Calu3 (cell line): ENCODE measurements around the gene TMEM52. TPM values are rescaled to one million over a fixed set of nuclear protein-coding genes. Genes with fewer than 3 reads are reported as not detected.

Experiments used
- BruUV-seq: library from RNA; stranded (reverse); fragments of 400-500 nt; replicated peaks from 2 replicates; lab custom pipeline; 2021; lab: Mats Ljungman, UMichigan
- CTCF ChIA-PET: fragments of 300-600 bp; sonication (Branson Sonifier 250); formaldehyde crosslinking; loops from one replicate; lab custom pipeline; 2022; ENCODE audit warnings: antibody characterized with exemption; lab: Charles Lee
- DNase-seq: peaks from one replicate; pipeline ENCODE4 v3.0.0; 2022
- H3K27ac Mint-ChIP-seq: one replicate; pipeline ENCODE4 v1.8.0; 2022; ENCODE audit warnings: mixed read lengths; ENCODE audit not compliant: unreplicated experiment
- H3K27me3 Mint-ChIP-seq: one replicate; pipeline ENCODE4 v1.8.0; 2022; ENCODE audit warnings: mixed read lengths; ENCODE audit not compliant: unreplicated experiment
- H3K36me3 Mint-ChIP-seq: one replicate; pipeline ENCODE4 v1.8.0; 2022; ENCODE audit warnings: mild to moderate bottlenecking, moderate library complexity, mixed read lengths; ENCODE audit not compliant: insufficient read depth, unreplicated experiment
- H3K4me1 Mint-ChIP-seq: one replicate; pipeline ENCODE4 v1.8.0; 2022; ENCODE audit warnings: mild to moderate bottlenecking, low read depth, mixed read lengths; ENCODE audit not compliant: unreplicated experiment
- H3K4me3 Mint-ChIP-seq: one replicate; pipeline ENCODE4 v1.8.0; 2022; ENCODE audit warnings: mild to moderate bottlenecking, low read depth, moderate library complexity, mixed read lengths; ENCODE audit not compliant: unreplicated experiment
- H3K9me3 Mint-ChIP-seq: one replicate; pipeline ENCODE4 v1.8.0; 2022; ENCODE audit warnings: low read depth, mixed read lengths; ENCODE audit not compliant: unreplicated experiment
- CTCF ChIP-seq: fragments of 200-600 bp; IDR thresholded peaks from one replicate; pipeline ENCODE4 v1.8.0; 2022; ENCODE audit warnings: antibody characterized with exemption; ENCODE audit not compliant: unreplicated experiment
- intact Hi-C: fragments of 100-400 bp; cut with micrococcal nuclease; formaldehyde crosslinking; loops from one replicate; pipeline ENCODE4 v1.10.0; 2022; ENCODE audit not compliant: unreplicated experiment
- total RNA-seq: library from RNA; stranded (reverse); gene quantifications from 2 replicates; pipeline ENCODE4 v1.2.3, GENCODE V29; 2022

Gene TMEM52
- total RNA-seq, 1 experiment from 2014 or later: 1.1 TPM

DNA sequence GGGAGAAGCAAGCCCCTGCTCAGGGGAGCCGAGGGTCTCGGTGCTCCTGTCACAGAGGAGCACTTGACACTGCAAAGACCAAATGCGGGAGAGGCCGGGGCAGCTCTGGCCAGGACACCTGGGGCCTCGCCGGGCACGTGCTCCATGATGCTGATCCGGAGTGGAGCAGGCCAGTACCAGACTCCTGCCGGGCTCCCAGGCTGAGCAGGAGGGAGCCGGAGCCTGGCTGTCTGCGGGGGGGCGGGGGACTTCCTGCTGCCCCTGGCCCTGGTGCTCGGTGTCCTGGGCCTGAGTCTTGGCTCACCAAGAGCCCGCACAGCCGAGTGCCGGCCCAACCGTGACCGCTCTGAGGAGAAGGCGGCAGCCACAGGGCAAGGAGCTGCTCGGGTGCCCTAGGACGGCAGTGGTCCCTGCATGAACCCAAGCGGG is 38.5 kb upstream of the TMEM52 start:
- CTCF ChIA-PET: interaction anchor here (5.0 kb wide), 1 partner anchor 86 kb away, joined by 22 read pairs; no protein-coding TSS in a partner anchor
- no TSS peak for BruUV-seq

DNA sequence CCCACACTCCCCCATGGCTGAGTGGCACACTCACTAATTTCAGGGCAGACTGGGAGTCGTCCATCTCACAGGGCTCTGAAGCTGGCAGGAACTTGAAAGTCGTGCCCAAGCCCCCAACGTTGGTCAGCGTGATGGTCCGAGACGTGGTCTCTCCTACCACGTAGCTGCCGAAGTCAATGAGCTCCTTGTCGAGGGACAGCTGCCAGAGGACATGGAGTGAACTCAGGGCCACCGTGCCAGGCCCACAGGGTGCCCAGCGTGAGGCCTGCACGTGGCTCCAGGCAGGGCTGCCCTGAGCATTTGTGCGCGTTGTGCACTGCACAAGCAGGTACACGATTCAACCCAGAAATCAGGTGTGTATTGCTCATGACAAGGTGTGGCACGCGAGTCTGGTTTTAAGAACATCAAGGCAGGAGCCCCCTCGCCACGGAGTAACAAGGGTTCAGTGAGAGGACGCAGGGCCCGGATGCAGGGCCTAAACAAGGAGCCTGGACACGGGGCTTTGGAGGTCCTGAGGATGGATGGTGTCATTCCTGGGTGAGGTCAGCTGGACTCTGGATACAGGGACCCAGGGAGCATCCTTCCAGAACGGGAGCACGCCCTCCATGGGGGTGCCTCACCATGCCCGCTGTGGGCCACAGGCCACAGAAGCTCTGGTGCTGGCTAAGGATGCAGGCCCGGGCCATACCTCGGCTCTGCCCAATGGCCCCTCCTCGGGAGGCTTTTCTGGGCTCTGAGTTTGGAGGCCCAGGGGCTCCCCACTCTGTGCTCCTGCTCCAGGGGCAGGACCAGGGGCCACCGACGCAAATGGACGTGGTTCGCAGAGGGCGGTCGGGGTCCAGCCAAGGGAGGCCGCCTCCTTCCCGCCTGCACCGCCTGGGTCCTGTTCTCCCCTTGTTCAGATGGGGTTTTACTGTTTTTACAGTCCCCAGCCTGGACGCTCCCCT is 37.8 kb upstream of the TMEM52 start:
- CTCF ChIA-PET: interaction anchor here (5.0 kb wide), 1 partner anchor 87 kb away, joined by 22 read pairs; no protein-coding TSS in a partner anchor
- no peak for TF ChIP-seq CTCF
- no peak for DNase-seq
- BruUV-seq: no TSS peak
- intact Hi-C loops: no loop called here
- Mint-ChIP-seq H3K4me3 (no peak overlapping the region), H3K36me3 (no peaks in the 10 kb centered on the region), H3K9me3 (no peaks in the 10 kb centered on the region), H3K27ac (no peak overlapping the region), H3K4me1 (peaks cover 10% of the 10 kb centered on the region), H3K27me3 (peaks cover 73% of the 10 kb centered on the region)

More for the DNA sequence above, 38.5 kb upstream of the TMEM52 start:
- no peak overlapping the region for H3K27ac Mint-ChIP-seq
- H3K4me1 Mint-ChIP-seq: peaks cover 10% of the 10 kb centered on the region
- H3K4me3 Mint-ChIP-seq: no peak overlapping the region
- no peak for DNase-seq
- TF ChIP-seq CTCF: no peak
- intact Hi-C loops: no loop called here
- no peaks in the 10 kb centered on the region for H3K9me3 Mint-ChIP-seq
- no peaks in the 10 kb centered on the region for H3K36me3 Mint-ChIP-seq
- peaks cover 73% of the 10 kb centered on the region for H3K27me3 Mint-ChIP-seq

GRCh38 chr1:1956101-1956500 is 37.0 kb upstream of the TMEM52 start:
- Mint-ChIP-seq H3K9me3 (peaks cover under 1% of the 10 kb centered on the region), H3K27ac (no peak overlapping the region)
- CTCF ChIA-PET: interaction anchor here (0.8 kb wide), 1 partner anchor 89 kb away, joined by 4 read pairs; no protein-coding TSS in a partner anchor

More at GRCh38 chr1:1956101-1956500, 37.0 kb upstream of the TMEM52 start:
- intact Hi-C loops: no loop called here
- no peak for TF ChIP-seq CTCF
- H3K4me1 Mint-ChIP-seq: peaks cover 10% of the 10 kb centered on the region
- H3K36me3 Mint-ChIP-seq: no peaks in the 10 kb centered on the region
- no peak for DNase-seq
- H3K4me3 Mint-ChIP-seq: no peak overlapping the region
- no TSS peak for BruUV-seq
- peaks cover 73% of the 10 kb centered on the region for H3K27me3 Mint-ChIP-seq
